ENCODE results near the gene CYB5A. TPM values are rescaled to one million over a fixed set of nuclear protein-coding genes. Genes with fewer than 3 reads are reported as not detected.

The CYB5A gene
- total RNA-seq, 1 donor from 2014 or later, result 213 TPM

DNA sequence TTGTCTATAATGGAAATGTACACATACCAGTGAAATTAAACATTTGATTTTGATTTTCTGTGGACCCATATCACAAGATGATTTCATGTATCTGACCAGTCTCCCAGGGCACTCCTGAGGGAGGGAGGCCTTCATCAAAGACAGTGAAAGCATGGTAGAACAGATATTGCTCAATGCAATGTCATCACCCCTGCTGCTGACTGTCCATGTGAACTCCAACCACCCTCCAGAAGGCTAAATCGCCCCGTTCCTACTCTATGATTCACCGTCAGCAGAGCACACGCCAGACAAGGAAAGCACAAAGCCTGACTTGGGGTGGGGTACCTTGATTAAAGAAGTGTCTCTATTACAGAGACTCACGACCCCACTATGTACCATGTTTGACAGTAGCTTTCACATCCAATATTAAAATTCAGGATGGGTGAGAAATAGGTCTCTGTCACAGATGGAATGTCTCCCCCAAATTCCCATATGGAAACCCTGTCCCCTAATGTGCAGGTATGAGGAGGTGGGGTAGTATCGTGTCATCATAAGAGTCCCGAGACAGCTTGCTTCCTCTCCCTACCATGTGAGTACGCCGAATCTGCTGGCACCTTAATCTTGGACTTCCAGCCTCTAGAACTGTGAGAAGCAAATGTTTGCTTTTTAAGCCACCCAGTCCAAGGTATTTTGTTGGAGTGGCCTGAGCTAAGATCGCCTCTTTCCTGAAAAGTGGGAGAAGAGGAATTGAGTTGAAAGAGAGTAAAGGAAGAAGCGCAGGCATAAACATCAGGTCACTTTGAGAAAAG is 42.4 kb downstream of the CYB5A start:
- DNase-seq (ENCODE audit: low spot score, unreplicated experiment), result no peak
- peak overlapping the region; percentile 88 for H3K27ac Mint-ChIP-seq

DNA sequence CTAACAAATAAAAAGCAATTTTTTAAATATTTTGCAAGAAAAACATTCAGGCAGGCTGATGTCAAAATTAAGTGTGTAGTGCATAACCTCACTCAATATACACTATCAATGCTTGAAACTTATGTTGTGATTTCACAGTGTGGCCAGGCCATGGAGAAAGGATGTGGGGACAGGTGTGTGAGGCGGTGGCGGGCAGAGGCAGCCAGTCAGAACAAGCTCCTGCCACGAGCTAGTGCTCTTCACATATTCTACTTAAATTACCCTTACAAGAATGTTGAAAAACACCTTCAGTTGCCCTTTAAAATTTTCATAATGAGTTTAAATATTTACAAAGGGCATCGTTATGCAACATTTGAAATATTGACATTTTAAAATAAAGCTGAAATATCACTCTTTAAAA is 43.2 kb downstream of the CYB5A start:
- H3K4me1 Mint-ChIP-seq (ENCODE audit: low read depth), result peaks cover 36% of the 10 kb centered on the region
- no peak for DNase-seq (ENCODE audit: low spot score, unreplicated experiment)
- H3K4me3 Mint-ChIP-seq (ENCODE audit: low read depth), result no peak overlapping the region
- TF ChIP-seq, protein P1, sequence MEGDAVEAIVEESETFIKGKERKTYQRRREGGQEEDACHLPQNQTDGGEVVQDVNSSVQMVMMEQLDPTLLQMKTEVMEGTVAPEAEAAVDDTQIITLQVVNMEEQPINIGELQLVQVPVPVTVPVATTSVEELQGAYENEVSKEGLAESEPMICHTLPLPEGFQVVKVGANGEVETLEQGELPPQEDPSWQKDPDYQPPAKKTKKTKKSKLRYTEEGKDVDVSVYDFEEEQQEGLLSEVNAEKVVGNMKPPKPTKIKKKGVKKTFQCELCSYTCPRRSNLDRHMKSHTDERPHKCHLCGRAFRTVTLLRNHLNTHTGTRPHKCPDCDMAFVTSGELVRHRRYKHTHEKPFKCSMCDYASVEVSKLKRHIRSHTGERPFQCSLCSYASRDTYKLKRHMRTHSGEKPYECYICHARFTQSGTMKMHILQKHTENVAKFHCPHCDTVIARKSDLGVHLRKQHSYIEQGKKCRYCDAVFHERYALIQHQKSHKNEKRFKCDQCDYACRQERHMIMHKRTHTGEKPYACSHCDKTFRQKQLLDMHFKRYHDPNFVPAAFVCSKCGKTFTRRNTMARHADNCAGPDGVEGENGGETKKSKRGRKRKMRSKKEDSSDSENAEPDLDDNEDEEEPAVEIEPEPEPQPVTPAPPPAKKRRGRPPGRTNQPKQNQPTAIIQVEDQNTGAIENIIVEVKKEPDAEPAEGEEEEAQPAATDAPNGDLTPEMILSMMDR (IDR thresholded peaks at IDR 0.05; ENCODE audit: unreplicated experiment), result no peak
- no peak overlapping the region for H3K27ac Mint-ChIP-seq
- H3K36me3 Mint-ChIP-seq (ENCODE audit: insufficient read depth), result peaks cover 22% of the 10 kb centered on the region
- peaks cover 3% of the 10 kb centered on the region for H3K9me3 Mint-ChIP-seq (ENCODE audit: low read depth)
- no peaks in the 10 kb centered on the region for H3K27me3 Mint-ChIP-seq

More for the DNA sequence above, 42.4 kb downstream of the CYB5A start:
- Mint-ChIP-seq H3K4me3 (ENCODE audit: low read depth) (no peak overlapping the region), H3K27me3 (no peaks in the 10 kb centered on the region), H3K36me3 (ENCODE audit: insufficient read depth) (peaks cover 24% of the 10 kb centered on the region), H3K9me3 (ENCODE audit: low read depth) (no peaks in the 10 kb centered on the region), H3K4me1 (ENCODE audit: low read depth) (peaks cover 38% of the 10 kb centered on the region)
- TF ChIP-seq, protein P1 (IDR thresholded peaks at IDR 0.05; ENCODE audit: unreplicated experiment), result no peak

DNA sequence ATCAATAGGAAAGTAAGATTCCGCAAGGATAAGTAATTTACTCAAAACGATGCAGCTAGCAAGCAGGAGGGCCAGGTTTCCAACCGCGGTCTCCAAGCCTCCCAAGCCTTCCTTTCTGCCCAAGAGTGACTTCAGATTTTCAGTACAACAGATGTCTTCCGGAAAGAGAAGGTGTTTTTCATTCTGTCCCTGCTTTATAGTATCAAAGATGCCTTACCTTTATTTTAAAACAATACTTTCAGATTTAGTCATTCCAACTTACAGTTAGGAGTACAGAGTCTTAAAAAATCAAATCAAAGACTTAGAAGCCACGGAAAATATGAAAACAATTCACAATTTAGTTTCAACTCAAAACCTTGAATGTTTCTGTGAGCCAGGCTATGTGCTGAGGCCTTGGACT is 43.6 kb downstream of the CYB5A start:
- H3K36me3 Mint-ChIP-seq (ENCODE audit: insufficient read depth), result peaks cover 21% of the 10 kb centered on the region
- H3K27me3 Mint-ChIP-seq, result no peaks in the 10 kb centered on the region
- no peak for DNase-seq (ENCODE audit: low spot score, unreplicated experiment)
- no peak overlapping the region for H3K27ac Mint-ChIP-seq
- H3K4me1 Mint-ChIP-seq (ENCODE audit: low read depth), result peaks cover 38% of the 10 kb centered on the region
- TF ChIP-seq, protein P1 (IDR thresholded peaks at IDR 0.05; ENCODE audit: unreplicated experiment), result no peak
- no peak overlapping the region for H3K4me3 Mint-ChIP-seq (ENCODE audit: low read depth)
- peaks cover 3% of the 10 kb centered on the region for H3K9me3 Mint-ChIP-seq (ENCODE audit: low read depth)

DNA sequence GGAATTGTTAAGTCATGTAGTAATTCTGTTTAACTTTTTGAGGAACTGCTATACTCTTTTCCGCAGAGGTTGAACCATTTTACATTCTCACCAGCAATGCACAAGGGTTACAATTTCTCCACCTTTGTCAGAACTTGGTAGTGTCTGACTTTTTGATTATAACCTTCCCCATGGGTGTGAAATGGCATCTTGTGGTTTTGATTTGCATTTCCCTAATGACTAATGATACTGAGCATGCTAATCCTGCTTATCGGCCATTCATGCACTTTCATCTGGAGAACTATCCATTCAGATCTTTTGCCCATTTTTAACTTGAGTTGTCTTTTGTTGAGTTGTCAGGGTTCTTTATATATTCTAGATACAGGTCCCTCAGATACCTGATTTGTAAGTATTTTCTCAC is 47.2 kb downstream of the CYB5A start:
- TF ChIP-seq, protein P1 (IDR thresholded peaks at IDR 0.05; ENCODE audit: unreplicated experiment), result no peak
- no peaks in the 10 kb centered on the region for H3K27me3 Mint-ChIP-seq
- peaks cover 27% of the 10 kb centered on the region for H3K4me1 Mint-ChIP-seq (ENCODE audit: low read depth)
- H3K4me3 Mint-ChIP-seq (ENCODE audit: low read depth), result no peak overlapping the region
- DNase-seq (ENCODE audit: low spot score, unreplicated experiment), result no peak
- peaks cover 3% of the 10 kb centered on the region for H3K9me3 Mint-ChIP-seq (ENCODE audit: low read depth)
- no peak overlapping the region for H3K27ac Mint-ChIP-seq
- peaks cover 2% of the 10 kb centered on the region for H3K36me3 Mint-ChIP-seq (ENCODE audit: insufficient read depth)

DNA sequence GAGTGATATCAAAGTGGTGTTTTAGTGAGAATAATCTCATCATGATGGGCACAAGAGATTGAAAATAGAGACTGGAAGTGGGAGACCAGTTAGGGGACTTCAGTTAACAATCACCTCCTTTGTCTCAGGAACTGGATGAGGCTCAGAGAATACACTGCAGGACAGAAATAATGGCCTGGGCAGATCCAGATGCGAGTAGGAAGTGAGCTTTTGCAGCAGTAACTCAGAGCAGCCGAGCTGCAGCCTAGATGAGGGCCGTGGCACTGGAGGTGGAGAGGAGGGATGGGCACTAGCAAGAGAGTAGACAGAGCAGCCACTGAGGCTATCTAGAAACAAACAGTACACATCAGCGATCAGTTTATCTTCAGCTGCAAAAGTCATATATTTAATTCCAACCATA is 48.6 kb downstream of the CYB5A start:
- H3K4me1 Mint-ChIP-seq (ENCODE audit: low read depth), result peaks cover 22% of the 10 kb centered on the region
- TF ChIP-seq, protein P1 (IDR thresholded peaks at IDR 0.05; ENCODE audit: unreplicated experiment), result no peak
- no peak for DNase-seq (ENCODE audit: low spot score, unreplicated experiment)
- no peaks in the 10 kb centered on the region for H3K36me3 Mint-ChIP-seq (ENCODE audit: insufficient read depth)
- H3K27ac Mint-ChIP-seq, result no peak overlapping the region
- no peak overlapping the region for H3K4me3 Mint-ChIP-seq (ENCODE audit: low read depth)
- no peaks in the 10 kb centered on the region for H3K27me3 Mint-ChIP-seq
- peaks cover 3% of the 10 kb centered on the region for H3K9me3 Mint-ChIP-seq (ENCODE audit: low read depth)
